HepG2 (cell line): Measurements from ENCODE around the gene TMTC3.

Experiments used
- TF ChIP-seq, protein P1 (sequence below): sonication (generic); formaldehyde crosslinking; IDR thresholded peaks from 2 replicates; pipeline ENCODE4 v1.5.0; 2020; ENCODE audit warnings: mild to moderate bottlenecking, missing genetic modification reagents, moderate library complexity
- TF ChIP-seq, protein P2 (sequence below): sonication (generic); formaldehyde crosslinking; IDR thresholded peaks from 2 replicates; pipeline ENCODE4 v1.4.0; 2020; ENCODE audit warnings: mild to moderate bottlenecking, missing genetic modification reagents

DNA sequence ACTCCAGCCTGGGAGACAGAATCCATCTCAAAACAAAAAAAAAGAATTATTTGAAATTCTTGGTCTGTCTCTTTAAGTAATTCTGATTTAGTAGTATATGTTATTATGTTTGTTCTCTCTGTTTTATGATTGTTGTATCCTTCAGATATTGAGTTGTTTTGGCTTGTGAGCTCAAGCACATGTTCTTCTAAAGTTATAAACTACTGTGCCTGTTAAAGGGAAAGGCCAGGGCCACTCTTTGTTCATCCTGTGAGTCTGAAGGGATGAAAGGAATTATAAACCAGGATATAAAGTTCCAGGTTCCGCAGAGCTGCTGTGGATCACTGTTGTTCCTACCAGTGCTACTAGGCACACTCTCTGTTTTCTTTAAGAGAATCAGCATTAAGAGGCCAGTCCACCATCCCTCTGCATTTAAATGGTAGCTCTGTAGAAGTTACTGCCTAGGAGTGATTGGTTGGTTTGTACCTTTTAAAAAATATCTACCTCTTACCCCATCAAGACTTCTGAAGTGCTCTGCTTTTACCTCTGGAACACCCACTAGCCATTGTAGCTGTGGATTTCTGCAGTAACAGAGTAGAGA, 14.1 kb downstream of the TMTC3 start:
- TF ChIP-seq, protein P1, sequence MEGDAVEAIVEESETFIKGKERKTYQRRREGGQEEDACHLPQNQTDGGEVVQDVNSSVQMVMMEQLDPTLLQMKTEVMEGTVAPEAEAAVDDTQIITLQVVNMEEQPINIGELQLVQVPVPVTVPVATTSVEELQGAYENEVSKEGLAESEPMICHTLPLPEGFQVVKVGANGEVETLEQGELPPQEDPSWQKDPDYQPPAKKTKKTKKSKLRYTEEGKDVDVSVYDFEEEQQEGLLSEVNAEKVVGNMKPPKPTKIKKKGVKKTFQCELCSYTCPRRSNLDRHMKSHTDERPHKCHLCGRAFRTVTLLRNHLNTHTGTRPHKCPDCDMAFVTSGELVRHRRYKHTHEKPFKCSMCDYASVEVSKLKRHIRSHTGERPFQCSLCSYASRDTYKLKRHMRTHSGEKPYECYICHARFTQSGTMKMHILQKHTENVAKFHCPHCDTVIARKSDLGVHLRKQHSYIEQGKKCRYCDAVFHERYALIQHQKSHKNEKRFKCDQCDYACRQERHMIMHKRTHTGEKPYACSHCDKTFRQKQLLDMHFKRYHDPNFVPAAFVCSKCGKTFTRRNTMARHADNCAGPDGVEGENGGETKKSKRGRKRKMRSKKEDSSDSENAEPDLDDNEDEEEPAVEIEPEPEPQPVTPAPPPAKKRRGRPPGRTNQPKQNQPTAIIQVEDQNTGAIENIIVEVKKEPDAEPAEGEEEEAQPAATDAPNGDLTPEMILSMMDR (CRISPR knock-in tag) = no peak
- TF ChIP-seq, protein P2, sequence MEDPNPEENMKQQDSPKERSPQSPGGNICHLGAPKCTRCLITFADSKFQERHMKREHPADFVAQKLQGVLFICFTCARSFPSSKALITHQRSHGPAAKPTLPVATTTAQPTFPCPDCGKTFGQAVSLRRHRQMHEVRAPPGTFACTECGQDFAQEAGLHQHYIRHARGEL (CRISPR knock-in tag) = no peak
